ENCODE measurements around the gene NME9. TPM values are rescaled to one million over a fixed set of nuclear protein-coding genes. Genes with fewer than 3 reads are reported as not detected.

The NME9 gene
- total RNA-seq, 1 donor from 2014 or later = not detected

DNA sequence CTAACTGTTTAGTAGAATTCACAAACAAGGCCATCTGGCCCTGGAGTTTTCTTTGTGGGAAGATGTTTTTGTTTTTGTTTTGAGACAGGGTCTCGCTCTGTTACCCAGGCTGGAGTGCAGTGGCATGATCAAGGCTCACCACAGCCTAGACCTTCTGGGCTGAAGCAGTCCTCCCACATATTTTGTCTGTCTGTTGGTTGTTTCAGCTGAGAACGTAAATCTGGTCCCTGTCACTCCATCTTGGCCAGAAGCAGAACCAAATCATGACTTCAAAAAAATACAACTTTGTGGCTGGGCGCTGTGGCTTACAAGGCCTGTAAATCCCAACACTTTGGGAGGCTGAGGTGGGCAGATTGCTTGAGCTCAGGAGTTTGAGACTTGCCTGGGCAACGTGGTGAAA lies 45.8 kb upstream of the NME9 start:
- peaks cover 6% of the 10 kb centered on the region for H3K4me1 Mint-ChIP-seq (ENCODE audit: low read depth)
- H3K27ac Mint-ChIP-seq (ENCODE audit: unreplicated experiment) = no peak overlapping the region
- TF ChIP-seq, protein P1, sequence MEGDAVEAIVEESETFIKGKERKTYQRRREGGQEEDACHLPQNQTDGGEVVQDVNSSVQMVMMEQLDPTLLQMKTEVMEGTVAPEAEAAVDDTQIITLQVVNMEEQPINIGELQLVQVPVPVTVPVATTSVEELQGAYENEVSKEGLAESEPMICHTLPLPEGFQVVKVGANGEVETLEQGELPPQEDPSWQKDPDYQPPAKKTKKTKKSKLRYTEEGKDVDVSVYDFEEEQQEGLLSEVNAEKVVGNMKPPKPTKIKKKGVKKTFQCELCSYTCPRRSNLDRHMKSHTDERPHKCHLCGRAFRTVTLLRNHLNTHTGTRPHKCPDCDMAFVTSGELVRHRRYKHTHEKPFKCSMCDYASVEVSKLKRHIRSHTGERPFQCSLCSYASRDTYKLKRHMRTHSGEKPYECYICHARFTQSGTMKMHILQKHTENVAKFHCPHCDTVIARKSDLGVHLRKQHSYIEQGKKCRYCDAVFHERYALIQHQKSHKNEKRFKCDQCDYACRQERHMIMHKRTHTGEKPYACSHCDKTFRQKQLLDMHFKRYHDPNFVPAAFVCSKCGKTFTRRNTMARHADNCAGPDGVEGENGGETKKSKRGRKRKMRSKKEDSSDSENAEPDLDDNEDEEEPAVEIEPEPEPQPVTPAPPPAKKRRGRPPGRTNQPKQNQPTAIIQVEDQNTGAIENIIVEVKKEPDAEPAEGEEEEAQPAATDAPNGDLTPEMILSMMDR (IDR thresholded peaks at IDR 0.05) = no peak
- H3K36me3 Mint-ChIP-seq (ENCODE audit: low read depth) = peaks cover 17% of the 10 kb centered on the region
- DNase-seq (ENCODE audit: low spot score) = no peak
- H3K4me3 Mint-ChIP-seq (ENCODE audit: unreplicated experiment) = no peak overlapping the region
- no peaks in the 10 kb centered on the region for H3K27me3 Mint-ChIP-seq (ENCODE audit: low read depth)
- H3K9me3 Mint-ChIP-seq (ENCODE audit: low read depth) = no peaks in the 10 kb centered on the region

DNA sequence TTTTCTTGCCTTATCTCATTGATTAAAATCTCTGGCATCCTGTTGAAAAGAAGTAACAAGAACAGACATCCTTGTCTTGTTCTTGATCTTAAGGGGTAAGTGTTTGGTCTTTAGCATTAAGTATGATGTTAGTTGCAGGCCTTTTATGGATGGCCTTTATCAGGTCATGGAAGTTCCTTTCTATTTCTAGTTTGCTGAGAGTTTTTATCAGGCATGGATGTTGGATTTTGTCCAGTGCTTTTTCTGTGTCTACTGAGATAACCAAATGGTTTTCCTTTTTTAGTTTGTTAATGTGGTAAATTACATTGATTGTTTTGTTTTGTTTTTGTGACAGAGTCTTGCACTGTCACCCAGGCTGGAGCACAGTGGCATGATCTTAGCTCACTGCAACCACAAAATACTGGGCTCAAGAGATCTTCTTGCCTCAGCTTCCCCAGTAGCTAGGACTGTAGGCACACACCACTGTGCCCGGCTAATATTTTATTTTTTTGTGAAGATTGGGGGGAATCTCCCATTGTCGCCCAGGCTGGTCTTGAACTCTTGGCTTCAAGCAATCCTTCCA lies 45.0 kb upstream of the NME9 start:
- Mint-ChIP-seq H3K36me3 (ENCODE audit: low read depth) (peaks cover 15% of the 10 kb centered on the region), H3K27me3 (ENCODE audit: low read depth) (no peaks in the 10 kb centered on the region), H3K4me3 (ENCODE audit: unreplicated experiment) (no peak overlapping the region), H3K9me3 (ENCODE audit: low read depth) (no peaks in the 10 kb centered on the region), H3K4me1 (ENCODE audit: low read depth) (peaks cover 6% of the 10 kb centered on the region), H3K27ac (ENCODE audit: unreplicated experiment) (no peak overlapping the region)
- DNase-seq (ENCODE audit: low spot score) = no peak
- TF ChIP-seq, protein P1 (IDR thresholded peaks at IDR 0.05) = no peak

DNA sequence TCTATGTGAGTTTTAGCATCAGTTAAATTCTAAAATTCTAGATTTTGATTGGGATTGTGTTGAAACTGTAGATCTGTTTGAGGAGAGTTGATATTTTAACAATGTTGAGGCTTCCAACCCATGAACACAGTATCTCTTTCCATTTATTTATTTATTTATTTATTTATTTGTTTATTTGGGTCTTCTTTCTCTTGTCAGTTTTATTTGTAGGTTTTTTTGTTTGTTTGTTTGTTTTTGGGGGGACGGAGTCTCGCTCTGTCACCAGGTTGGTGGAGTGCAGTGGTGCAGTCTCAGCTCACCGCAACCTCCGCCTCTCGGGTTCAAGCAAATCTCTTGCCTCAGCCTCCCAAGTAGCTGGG lies 44.1 kb upstream of the NME9 start:
- Mint-ChIP-seq H3K9me3 (ENCODE audit: low read depth) (no peaks in the 10 kb centered on the region), H3K4me3 (ENCODE audit: unreplicated experiment) (no peak overlapping the region), H3K27ac (ENCODE audit: unreplicated experiment) (no peak overlapping the region), H3K36me3 (ENCODE audit: low read depth) (peaks cover 10% of the 10 kb centered on the region), H3K4me1 (ENCODE audit: low read depth) (peaks cover 6% of the 10 kb centered on the region), H3K27me3 (ENCODE audit: low read depth) (no peaks in the 10 kb centered on the region)
- no peak for DNase-seq (ENCODE audit: low spot score)
- TF ChIP-seq, protein P1 (IDR thresholded peaks at IDR 0.05) = no peak

DNA sequence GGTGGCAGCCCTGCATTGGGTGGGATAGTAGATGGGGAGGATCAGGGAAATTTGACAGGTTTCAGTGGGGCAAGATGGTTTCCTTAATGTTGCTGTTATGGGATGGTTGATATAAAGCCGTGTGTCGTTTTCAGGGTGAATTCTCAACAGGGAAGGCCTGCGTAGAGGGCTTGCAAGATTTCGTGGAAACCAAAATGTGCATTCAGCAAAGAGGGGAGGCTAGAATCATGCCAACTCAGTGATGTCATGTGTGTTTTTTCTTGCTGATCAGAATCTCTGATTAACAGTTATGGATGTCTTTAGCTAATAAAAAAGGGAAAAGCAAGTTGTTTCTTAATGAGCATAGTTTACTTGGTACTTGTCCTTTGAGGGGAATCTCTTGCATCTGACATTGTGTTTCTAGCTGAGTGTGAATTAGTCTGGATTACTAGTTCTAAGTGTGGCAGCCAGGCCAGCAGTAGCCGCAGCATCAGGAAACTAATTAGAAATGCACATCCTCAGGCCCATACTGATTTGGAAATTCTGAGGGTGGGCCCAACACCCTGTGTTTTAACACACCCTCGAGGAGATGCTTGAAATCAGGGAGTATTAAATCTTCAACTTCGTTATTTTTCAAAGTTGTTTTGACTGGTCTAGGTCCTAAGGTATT lies 43.6 kb upstream of the NME9 start:
- Mint-ChIP-seq H3K4me3 (ENCODE audit: unreplicated experiment) (no peak overlapping the region), H3K9me3 (ENCODE audit: low read depth) (no peaks in the 10 kb centered on the region), H3K27ac (ENCODE audit: unreplicated experiment) (no peak overlapping the region), H3K27me3 (ENCODE audit: low read depth) (no peaks in the 10 kb centered on the region), H3K4me1 (ENCODE audit: low read depth) (peaks cover 6% of the 10 kb centered on the region), H3K36me3 (ENCODE audit: low read depth) (peaks cover 6% of the 10 kb centered on the region)
- TF ChIP-seq, protein P1 (IDR thresholded peaks at IDR 0.05) = no peak
- no peak for DNase-seq (ENCODE audit: low spot score)

DNA sequence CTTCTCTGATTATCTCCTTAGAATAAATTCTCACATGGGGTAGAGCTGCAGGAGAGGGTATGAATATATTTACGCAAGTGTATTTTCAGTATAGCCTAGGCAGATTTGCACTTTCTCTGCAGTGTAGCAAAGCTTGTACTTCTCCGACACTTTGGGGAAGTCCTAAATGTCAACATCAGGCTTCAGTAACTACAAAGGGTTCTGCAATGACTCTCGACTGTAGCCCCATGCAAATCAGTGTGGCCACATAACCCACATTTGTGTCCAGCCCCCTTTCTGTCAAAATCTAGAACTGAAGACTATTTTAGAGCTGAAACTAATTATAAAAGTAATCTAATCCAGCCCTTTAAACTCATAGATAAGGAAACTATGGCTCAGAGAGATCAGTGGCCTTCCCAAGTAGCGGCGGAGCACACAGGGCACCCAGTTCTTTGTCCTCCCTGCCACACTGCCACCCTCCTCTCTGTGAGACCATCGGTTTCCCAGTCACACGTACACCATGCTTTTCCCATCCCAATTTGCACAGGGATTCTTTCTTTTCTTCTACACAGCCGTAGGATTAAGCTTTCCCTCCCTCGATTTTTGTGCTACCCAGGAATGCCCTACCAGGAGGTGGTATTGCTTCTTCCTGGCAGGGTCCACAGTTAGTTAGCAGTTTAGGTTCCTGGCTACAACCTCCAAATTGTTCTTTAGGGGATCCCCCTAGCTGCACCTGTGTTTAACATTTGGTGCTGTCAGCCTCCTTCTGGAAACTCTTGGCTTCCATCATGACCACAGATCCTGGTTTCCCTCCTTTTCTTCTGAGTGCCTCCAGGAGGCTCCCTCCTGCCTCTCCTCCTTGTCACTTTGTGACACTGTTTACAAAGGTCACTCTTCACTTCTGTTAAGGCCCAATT lies 41.7 kb upstream of the NME9 start:
- TF ChIP-seq, protein P1 (IDR thresholded peaks at IDR 0.05) = no peak
- Mint-ChIP-seq H3K27me3 (ENCODE audit: low read depth) (no peaks in the 10 kb centered on the region), H3K4me3 (ENCODE audit: unreplicated experiment) (no peak overlapping the region), H3K36me3 (ENCODE audit: low read depth) (peaks cover 8% of the 10 kb centered on the region), H3K4me1 (ENCODE audit: low read depth) (peaks cover 15% of the 10 kb centered on the region), H3K27ac (ENCODE audit: unreplicated experiment) (no peak overlapping the region), H3K9me3 (ENCODE audit: low read depth) (no peaks in the 10 kb centered on the region)
- no peak for DNase-seq (ENCODE audit: low spot score)
